Upper lobe of right lung (tissue), 1 donor: ENCODE results near the gene NOL8. TPM values are rescaled to one million over a fixed set of nuclear protein-coding genes. Genes with fewer than 3 reads are reported as not detected.

ENCODE experiments used
- ATAC-seq: fragments of 200-7000 bp; cut with Tn5 transposase; one replicate; pipeline ENCODE4 v1.9.1; 2020; ENCODE audit warnings: mild to moderate bottlenecking, moderate library complexity
- DNase-seq: peaks from one replicate; pipeline ENCODE4 v3.0.0-alpha.2; 2020
- H3K27ac ChIP-seq: fragments of 200-600 bp; one replicate; pipeline ENCODE4 v1.8.0; 2022
- H3K27me3 ChIP-seq: fragments of 200-600 bp; one replicate; pipeline ENCODE4 v1.8.0; 2022; ENCODE audit warnings: mild to moderate bottlenecking
- H3K36me3 ChIP-seq: fragments of 200-600 bp; one replicate; pipeline ENCODE4 v1.8.0; 2022
- H3K4me1 ChIP-seq: fragments of 200-600 bp; one replicate; pipeline ENCODE4 v1.8.0; 2022
- H3K4me3 ChIP-seq: fragments of 200-600 bp; one replicate; pipeline ENCODE4 v1.8.0; 2022; ENCODE audit warnings: mild to moderate bottlenecking
- H3K9me3 ChIP-seq: fragments of 200-600 bp; one replicate; pipeline ENCODE4 v1.8.0; 2022
- intact Hi-C: fragments of 100-400 bp; cut with DNase I; formaldehyde crosslinking; loops from one replicate; pipeline ENCODE4 v1.11.0; 2022
- total RNA-seq: library from RNA; stranded (reverse); fragmentation: NEBNext Ultra II Directional; extraction: Animal tissue kit (Norgen Biotek cat#: 25700); gene quantifications from one replicate; pipeline ENCODE4 v1.2.1, GENCODE V29; 2021
- TF ChIP-seq, protein P1 (sequence below): fragments of 200-600 bp; IDR thresholded peaks from one replicate; pipeline ENCODE4 v1.8.0; 2022; ENCODE audit warnings: antibody characterized with exemption
- donor health status: DM: no; HTN: yes; CAD: no; lungs with severe emphysema.

NOL8 gene
- total RNA-seq, 1 donor from 2014 or later, result 34.2 TPM

DNA sequence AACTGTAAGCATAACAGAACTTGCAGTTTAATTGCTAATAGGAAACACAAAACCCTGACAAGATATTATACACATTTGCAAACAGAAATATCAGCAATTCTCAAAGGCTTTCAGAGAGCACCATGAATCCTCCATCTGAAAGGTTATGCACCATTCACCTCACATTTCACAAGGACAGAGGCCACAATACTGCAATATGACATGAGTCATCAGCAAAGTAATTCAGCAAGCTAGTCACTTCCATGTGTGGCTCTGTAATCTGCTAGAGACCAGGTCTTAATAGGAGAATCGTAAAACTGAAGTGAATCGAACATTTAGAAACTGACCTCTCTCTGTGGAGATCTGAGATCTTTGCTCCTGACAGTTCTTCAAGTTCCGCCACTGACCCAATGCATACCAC, 60.0 kb downstream of the NOL8 start:
- H3K4me1 ChIP-seq, result no peaks in the 10 kb centered on the region
- peaks cover 100% of the 10 kb centered on the region for H3K36me3 ChIP-seq
- no peak for DNase-seq
- ATAC-seq, result no peak
- H3K4me3 ChIP-seq, result no peak overlapping the region
- intact Hi-C loops, result no loop called here
- TF ChIP-seq, protein P1, sequence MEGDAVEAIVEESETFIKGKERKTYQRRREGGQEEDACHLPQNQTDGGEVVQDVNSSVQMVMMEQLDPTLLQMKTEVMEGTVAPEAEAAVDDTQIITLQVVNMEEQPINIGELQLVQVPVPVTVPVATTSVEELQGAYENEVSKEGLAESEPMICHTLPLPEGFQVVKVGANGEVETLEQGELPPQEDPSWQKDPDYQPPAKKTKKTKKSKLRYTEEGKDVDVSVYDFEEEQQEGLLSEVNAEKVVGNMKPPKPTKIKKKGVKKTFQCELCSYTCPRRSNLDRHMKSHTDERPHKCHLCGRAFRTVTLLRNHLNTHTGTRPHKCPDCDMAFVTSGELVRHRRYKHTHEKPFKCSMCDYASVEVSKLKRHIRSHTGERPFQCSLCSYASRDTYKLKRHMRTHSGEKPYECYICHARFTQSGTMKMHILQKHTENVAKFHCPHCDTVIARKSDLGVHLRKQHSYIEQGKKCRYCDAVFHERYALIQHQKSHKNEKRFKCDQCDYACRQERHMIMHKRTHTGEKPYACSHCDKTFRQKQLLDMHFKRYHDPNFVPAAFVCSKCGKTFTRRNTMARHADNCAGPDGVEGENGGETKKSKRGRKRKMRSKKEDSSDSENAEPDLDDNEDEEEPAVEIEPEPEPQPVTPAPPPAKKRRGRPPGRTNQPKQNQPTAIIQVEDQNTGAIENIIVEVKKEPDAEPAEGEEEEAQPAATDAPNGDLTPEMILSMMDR, result no peak
- H3K27ac ChIP-seq, result no peak overlapping the region
- H3K27me3 ChIP-seq, result no peaks in the 10 kb centered on the region
- H3K9me3 ChIP-seq, result no peaks in the 10 kb centered on the region

DNA sequence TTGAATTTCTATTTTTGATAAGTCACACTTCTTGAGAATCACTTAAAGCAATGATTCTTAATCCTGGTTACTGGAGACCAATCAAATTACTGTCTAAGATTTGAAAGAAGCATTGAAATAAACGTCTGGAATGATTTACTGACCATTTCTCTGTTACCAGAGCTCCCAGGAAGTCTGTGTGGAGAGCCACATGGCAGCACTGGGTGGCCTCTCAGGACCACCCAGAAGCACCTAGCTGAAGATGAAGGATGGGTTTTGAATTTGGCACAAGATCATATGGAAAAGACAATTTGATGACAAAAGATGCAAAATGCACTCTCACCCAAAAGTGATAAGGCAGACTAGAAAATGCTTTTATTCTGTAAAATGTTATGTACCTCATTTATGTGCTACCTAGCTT, 62.0 kb downstream of the NOL8 start:
- H3K27me3 ChIP-seq, result no peaks in the 10 kb centered on the region
- intact Hi-C loops, result no loop called here
- H3K4me3 ChIP-seq, result no peak overlapping the region
- ATAC-seq, result no peak
- H3K36me3 ChIP-seq, result peaks cover 100% of the 10 kb centered on the region
- TF ChIP-seq, protein P1, result no peak
- H3K9me3 ChIP-seq, result no peaks in the 10 kb centered on the region
- H3K4me1 ChIP-seq, result no peaks in the 10 kb centered on the region
- H3K27ac ChIP-seq, result no peak overlapping the region
- DNase-seq, result no peak

DNA sequence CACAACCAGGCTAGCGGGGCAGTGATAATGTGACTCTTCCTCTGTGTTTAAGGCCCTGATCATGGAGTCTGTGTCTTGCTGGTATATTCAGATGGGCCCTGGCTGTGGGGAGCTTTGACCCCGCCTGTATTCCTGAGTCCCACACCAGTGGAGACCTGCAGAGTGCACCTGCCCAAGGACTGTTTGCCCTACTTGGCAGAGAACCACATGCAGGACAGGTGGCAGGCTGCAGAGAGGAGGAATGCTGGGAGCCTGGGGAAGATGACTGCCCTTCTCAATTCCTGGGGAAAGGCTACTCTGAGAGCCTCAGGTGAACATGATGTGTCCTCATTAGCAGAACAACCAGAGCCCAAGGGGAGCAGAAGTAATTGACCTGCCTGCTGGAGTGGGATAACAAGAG, 67.8 kb downstream of the NOL8 start:
- H3K4me1 ChIP-seq, result no peaks in the 10 kb centered on the region
- peaks cover 100% of the 10 kb centered on the region for H3K36me3 ChIP-seq
- TF ChIP-seq, protein P1, result no peak
- intact Hi-C loops, result no loop called here
- no peak overlapping the region for H3K27ac ChIP-seq
- DNase-seq, result no peak
- ATAC-seq, result no peak
- no peak overlapping the region for H3K4me3 ChIP-seq
- H3K27me3 ChIP-seq, result no peaks in the 10 kb centered on the region
- no peaks in the 10 kb centered on the region for H3K9me3 ChIP-seq

DNA sequence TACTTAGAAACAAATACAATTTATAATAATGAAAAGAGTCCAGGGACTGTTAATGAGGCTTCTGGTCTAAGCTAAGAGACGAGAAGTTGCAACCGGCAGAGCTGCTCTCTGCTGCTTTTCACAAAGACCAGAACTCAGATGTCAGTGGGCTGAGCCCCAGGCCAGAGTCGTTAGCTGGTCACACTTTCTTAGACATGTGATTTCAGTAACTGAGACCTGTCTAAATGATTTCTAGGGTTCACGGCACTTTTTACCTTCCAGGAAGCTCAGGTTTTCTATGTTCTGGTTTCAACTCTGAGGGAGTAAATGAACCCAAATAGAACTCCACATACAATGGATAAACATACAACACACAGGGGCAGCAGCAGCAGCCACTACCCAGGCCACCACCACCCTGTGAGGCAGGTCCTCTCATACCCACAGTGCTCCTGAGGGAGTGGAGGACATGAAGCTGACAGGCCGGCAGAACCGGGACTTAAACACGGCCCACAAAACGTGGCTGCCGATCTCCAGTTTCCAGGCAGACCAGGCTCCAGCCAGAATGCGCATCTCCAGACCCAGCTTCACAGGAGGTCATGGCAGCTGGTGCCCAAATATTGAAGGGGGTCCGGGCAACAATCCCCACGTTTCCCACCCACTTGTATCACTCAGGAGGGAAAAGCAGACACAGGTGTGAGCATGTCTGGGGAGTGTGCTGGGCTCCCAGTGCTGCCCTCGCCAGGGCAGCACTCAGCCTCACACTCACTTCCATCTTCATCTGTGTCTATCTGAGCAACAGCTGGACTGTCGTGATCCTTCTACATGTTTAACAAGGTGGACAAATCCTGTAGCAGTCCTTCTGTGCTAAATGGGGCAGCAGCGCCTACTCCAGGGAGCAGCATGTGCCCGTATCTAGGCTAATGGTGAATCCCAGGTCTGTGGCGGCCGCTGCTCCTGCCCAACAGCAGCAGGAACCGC, 70.5 kb downstream of the NOL8 start:
- TF ChIP-seq, protein P1, result no peak
- no peak overlapping the region for H3K4me3 ChIP-seq
- ATAC-seq (no peak), DNase-seq (no peak)
- H3K9me3 ChIP-seq, result no peaks in the 10 kb centered on the region
- peaks cover 100% of the 10 kb centered on the region for H3K36me3 ChIP-seq
- H3K4me1 ChIP-seq, result no peaks in the 10 kb centered on the region
- intact Hi-C loops, result no loop called here
- H3K27ac ChIP-seq, result no peak overlapping the region
- H3K27me3 ChIP-seq, result no peaks in the 10 kb centered on the region

DNA sequence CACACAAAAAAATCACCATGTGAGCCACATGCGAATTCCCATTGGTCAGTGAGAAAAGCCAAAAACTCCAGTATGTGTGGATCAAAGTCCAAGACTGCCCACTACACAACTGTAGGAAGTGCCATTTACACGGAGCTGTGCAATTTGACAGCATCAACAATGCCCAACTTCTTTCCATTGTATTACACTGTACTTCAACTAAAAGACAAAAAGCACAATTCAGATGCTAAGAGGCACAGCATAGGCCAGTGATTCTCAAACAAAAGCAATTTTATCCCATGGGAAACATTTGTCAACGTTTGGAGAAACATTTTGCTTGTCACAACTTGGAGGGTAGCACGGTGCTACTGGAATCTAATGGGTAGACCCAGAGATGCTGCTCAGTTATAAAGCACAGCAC, 71.5 kb downstream of the NOL8 start:
- Histone ChIP-seq H3K36me3 (peaks cover 100% of the 10 kb centered on the region), H3K27ac (no peak overlapping the region), H3K4me3 (no peak overlapping the region), H3K27me3 (no peaks in the 10 kb centered on the region), H3K9me3 (no peaks in the 10 kb centered on the region), H3K4me1 (no peaks in the 10 kb centered on the region)
- no peak for ATAC-seq
- TF ChIP-seq, protein P1, result no peak
- intact Hi-C loops, result no loop called here
- no peak for DNase-seq
